Neural cell (in vitro differentiated cells): Measurements from ENCODE around the gene IL17B.

Experiments
- CTCF ChIP-seq: fragments of 450-650 bp; IDR thresholded peaks from 2 replicates; pipeline ENCODE4 v1.5.1; 2014; ENCODE audit warnings: antibody characterized with exemption, mild to moderate bottlenecking, moderate library complexity; ENCODE audit not compliant: poor library complexity, severe bottlenecking
- EP300 ChIP-seq: fragments of 450-650 bp; conservative IDR thresholded peaks from 2 replicates; pipeline ENCODE4 v1.6.1; 2014; ENCODE audit warnings: antibody characterized with exemption, mild to moderate bottlenecking, moderate library complexity; ENCODE audit not compliant: poor library complexity, severe bottlenecking
- EZH2 ChIP-seq: fragments of 200-600, 300-800 bp; shearing (Covaris generic), sonication (generic); IDR thresholded peaks from 2 replicates; pipeline ENCODE4 v1.6.1; 2014; ENCODE audit warnings: antibody characterized with exemption, low read length, borderline replicate concordance, mild to moderate bottlenecking; ENCODE audit not compliant: insufficient read depth, poor library complexity, severe bottlenecking
- MXI1 ChIP-seq: fragments of 450-650 bp; conservative IDR thresholded peaks from 2 replicates; pipeline ENCODE4 v1.6.1; 2014; ENCODE audit warnings: antibody characterized with exemption, mild to moderate bottlenecking; ENCODE audit not compliant: poor library complexity, severe bottlenecking
- POLR2AphosphoS5 ChIP-seq: IDR thresholded peaks from 2 replicates; pipeline ENCODE4 v1.6.1; 2012
- TF ChIP-seq, protein P1 (sequence below): IDR thresholded peaks from 2 replicates; pipeline ENCODE4 v1.6.1; 2012; ENCODE audit warnings: borderline replicate concordance

DNA sequence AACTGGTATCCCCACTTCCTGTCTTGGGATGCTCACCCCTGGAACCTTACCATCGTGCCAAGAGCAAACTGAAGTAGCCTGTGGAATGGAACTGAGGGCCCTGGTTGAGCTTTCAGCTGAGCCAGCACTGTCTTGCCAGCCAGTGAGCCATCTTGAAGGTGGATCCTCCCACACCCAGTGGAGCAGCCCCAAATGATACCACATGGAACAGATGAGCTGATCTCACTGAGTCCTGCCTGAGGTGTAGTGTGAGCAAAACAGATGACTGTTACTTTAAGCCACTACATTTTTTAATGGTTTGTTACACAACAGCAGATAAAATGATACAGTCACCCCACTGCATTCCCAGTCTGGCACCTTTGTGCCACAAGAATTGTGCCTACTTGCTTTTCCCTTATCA, 23.4 kb downstream of the IL17B start:
- no peak for TF ChIP-seq CTCF
- TF ChIP-seq, protein P1, sequence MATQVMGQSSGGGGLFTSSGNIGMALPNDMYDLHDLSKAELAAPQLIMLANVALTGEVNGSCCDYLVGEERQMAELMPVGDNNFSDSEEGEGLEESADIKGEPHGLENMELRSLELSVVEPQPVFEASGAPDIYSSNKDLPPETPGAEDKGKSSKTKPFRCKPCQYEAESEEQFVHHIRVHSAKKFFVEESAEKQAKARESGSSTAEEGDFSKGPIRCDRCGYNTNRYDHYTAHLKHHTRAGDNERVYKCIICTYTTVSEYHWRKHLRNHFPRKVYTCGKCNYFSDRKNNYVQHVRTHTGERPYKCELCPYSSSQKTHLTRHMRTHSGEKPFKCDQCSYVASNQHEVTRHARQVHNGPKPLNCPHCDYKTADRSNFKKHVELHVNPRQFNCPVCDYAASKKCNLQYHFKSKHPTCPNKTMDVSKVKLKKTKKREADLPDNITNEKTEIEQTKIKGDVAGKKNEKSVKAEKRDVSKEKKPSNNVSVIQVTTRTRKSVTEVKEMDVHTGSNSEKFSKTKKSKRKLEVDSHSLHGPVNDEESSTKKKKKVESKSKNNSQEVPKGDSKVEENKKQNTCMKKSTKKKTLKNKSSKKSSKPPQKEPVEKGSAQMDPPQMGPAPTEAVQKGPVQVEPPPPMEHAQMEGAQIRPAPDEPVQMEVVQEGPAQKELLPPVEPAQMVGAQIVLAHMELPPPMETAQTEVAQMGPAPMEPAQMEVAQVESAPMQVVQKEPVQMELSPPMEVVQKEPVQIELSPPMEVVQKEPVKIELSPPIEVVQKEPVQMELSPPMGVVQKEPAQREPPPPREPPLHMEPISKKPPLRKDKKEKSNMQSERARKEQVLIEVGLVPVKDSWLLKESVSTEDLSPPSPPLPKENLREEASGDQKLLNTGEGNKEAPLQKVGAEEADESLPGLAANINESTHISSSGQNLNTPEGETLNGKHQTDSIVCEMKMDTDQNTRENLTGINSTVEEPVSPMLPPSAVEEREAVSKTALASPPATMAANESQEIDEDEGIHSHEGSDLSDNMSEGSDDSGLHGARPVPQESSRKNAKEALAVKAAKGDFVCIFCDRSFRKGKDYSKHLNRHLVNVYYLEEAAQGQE, result no peak
- TF ChIP-seq MXI1, result no peak
- TF ChIP-seq EP300, result no peak
- TF ChIP-seq POLR2AphosphoS5, result no peak
- TF ChIP-seq EZH2, result no peak
